K562 (cell line): Measurements from ENCODE around the gene CD300E. TPM values are rescaled to one million over a fixed set of nuclear protein-coding genes. Genes with fewer than 3 reads are reported as not detected.

Source experiments
- ETV6 ChIP-seq, 3 experiments: fragments of 150-350 bp in 1 of 3; sonication (generic) in 1 of 3; formaldehyde crosslinking in 1 of 3; IDR thresholded peaks; 2 replicates each; pipeline versions ENCODE4 v1.6.1 to v1.8.0; 2014 to 2022; ENCODE audit warnings: borderline replicate concordance in 2 of 3, low read depth in 2 of 3, antibody characterized with exemption in 1 of 3, low read length in 1 of 3, mild to moderate bottlenecking in 1 of 3, missing genetic modification reagents in 1 of 3
- GABPB1 ChIP-seq: sonication (generic); formaldehyde crosslinking; IDR thresholded peaks from 2 replicates; pipeline ENCODE4 v1.8.0; 2022; ENCODE audit warnings: mild to moderate bottlenecking, missing genetic modification reagents
- KAT7 ChIP-seq: sonication (generic); formaldehyde crosslinking; IDR thresholded peaks from 2 replicates; pipeline ENCODE4 v1.8.0; 2022; ENCODE audit warnings: missing genetic modification reagents, mild to moderate bottlenecking, borderline replicate concordance
- POLR2G ChIP-seq: fragments of 200-400 bp; formaldehyde crosslinking; IDR thresholded peaks from 2 replicates; pipeline ENCODE4 v1.6.1; 2017; ENCODE audit warnings: low read depth, mild to moderate bottlenecking, antibody characterized with exemption, low read length, moderate library complexity
- RCOR1 ChIP-seq, 2 experiments: IDR thresholded peaks; 2 replicates each; pipeline ENCODE4 v1.6.1; 2012; ENCODE audit warnings: low read depth in 2 of 2, low read length in 2 of 2, borderline replicate concordance in 1 of 2, improper control_type of control experiment in 1 of 2
- SIRT6 ChIP-seq: IDR thresholded peaks from one replicate; pipeline ENCODE4 v1.6.1; 2012; ENCODE audit warnings: low read depth, mild to moderate bottlenecking, control low read depth, inconsistent platforms, low read length, moderate library complexity
- STAT5B ChIP-seq: fragments of 250-450 bp; sonication (Bioruptor Pico); IDR thresholded peaks from 2 replicates; pipeline ENCODE4 v1.8.0; 2021; ENCODE audit warnings: mild to moderate bottlenecking, inconsistent platforms
- TEAD4 ChIP-seq, 2 experiments: sonication (generic) in 1 of 2; formaldehyde crosslinking in 1 of 2; IDR thresholded peaks; 2 replicates each; pipeline versions ENCODE4 v1.6.1 to v1.8.0; 2012 to 2022; ENCODE audit warnings: borderline replicate concordance in 1 of 2, inconsistent platforms in 1 of 2, low read length in 1 of 2, mild to moderate bottlenecking in 1 of 2, missing genetic modification reagents in 1 of 2
- ZC3H4 ChIP-seq: sonication (generic); formaldehyde crosslinking; IDR thresholded peaks from 2 replicates; pipeline ENCODE4 v1.9.0; 2021; ENCODE audit warnings: missing genetic modification reagents, borderline replicate concordance
- polyA plus RNA-seq, 8 experiments: library from polyadenylated mRNA; depleted of rRNA in 4 of 8; stranded (reverse) in 5 of 8; unstranded in 3 of 8; fragments of >200 nt; fragmentation: Nextera tagmentation in 2 of 8; fragmentation: Illumina TruSeq in 1 of 8; extraction: Ambion mirVana in 2 of 8; extraction: Trizol in 1 of 8; gene quantifications; 2 replicates each; pipeline versions ENCODE4 v1.2.1 to v1.2.3, GENCODE V29; 2011 to 2014; ENCODE audit warnings: inconsistent platforms in 1 of 8, missing spikeins in 1 of 8
- total RNA-seq, 7 experiments: library from RNA; depleted of rRNA in 6 of 7; stranded (reverse); fragments of >200 nt in 6 of 7; fragmentation: Illumina TruSeq in 2 of 7; extraction: Trizol in 2 of 7; gene quantifications; 2 replicates each; pipeline versions ENCODE4 v1.2.1 to v1.2.3, GENCODE V29; 2011 to 2021; ENCODE audit warnings: low replicate concordance in 1 of 7
- TF ChIP-seq, protein P1 (sequence below): sonication (generic); formaldehyde crosslinking; IDR thresholded peaks from 2 replicates; pipeline ENCODE4 v1.8.0; 2022; ENCODE audit warnings: mild to moderate bottlenecking, missing genetic modification reagents
- TF ChIP-seq, protein P2 (sequence below): fragments of 250-450 bp; sonication (Bioruptor Pico); IDR thresholded peaks from 2 replicates; pipeline ENCODE4 v1.8.0; 2021; ENCODE audit warnings: moderate library complexity, mild to moderate bottlenecking, inconsistent platforms
- TF ChIP-seq, protein P3 (sequence below): fragments of 250-450 bp; sonication (Bioruptor Pico); IDR thresholded peaks from 2 replicates; pipeline ENCODE4 v1.8.0; 2021; ENCODE audit warnings: moderate library complexity, mild to moderate bottlenecking, inconsistent platforms
- TF ChIP-seq, protein P4 (sequence below): sonication (generic); formaldehyde crosslinking; IDR thresholded peaks from 2 replicates; pipeline ENCODE4 v1.8.1; 2023; ENCODE audit warnings: mild to moderate bottlenecking, missing genetic modification reagents, moderate library complexity
- TF ChIP-seq, protein P5 (sequence below), 2 experiments: fragments of 450-650 bp in 1 of 2; sonication (generic) in 1 of 2; formaldehyde crosslinking; conservative IDR thresholded peaks; 2 replicates each; pipeline versions ENCODE4 v1.4.0 to v1.8.1; 2020 to 2022; ENCODE audit warnings: mild to moderate bottlenecking in 1 of 2, missing genetic modification reagents in 1 of 2
- TF ChIP-seq, protein P6 (sequence below): sonication (generic); formaldehyde crosslinking; IDR thresholded peaks from 2 replicates; pipeline ENCODE4 v1.8.1; 2022; ENCODE audit warnings: missing genetic modification reagents

CD300E gene
- total and polyA plus RNA-seq, 9 of the 15 experiments (the other 6 are each of a cell fraction or from before 2014, with no cell fraction given): not detected

DNA sequence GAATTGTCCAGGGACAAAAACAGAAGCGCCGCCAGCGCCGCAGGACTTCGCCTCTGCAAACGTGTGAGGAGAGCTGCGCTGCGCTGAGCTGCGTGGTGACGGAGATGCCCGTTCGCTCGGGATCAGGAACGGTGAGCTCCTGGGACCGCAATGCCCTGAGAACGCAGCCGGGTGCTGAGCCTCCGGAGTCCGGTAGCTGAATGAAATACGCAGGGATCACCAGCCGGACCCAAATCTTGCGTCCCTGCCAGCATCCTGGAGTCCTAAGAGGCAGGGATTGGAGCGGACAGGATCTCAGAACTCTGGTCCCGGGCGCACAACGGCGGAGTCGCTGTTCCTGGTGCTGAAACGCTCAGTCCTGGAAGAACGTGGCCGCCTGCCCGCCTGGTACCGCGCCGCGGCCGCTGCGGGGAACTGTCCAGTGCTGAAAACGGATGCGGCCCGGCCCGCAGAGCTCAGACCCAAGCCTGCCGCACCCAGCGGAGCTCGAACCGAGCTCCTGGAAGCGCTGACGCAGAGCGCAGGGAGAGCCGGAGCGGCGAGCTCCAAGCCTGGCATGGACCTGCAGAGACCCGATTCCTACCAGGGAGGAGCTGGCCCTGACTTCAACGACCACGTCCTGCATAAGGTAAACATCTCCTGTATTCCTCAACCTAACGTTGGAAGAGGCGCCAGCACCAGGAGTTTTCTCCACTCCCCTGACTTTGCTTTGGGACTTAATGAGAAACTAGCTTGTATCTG is 47.7 kb upstream of the CD300E start (continued):
- TF ChIP-seq, protein P1, sequence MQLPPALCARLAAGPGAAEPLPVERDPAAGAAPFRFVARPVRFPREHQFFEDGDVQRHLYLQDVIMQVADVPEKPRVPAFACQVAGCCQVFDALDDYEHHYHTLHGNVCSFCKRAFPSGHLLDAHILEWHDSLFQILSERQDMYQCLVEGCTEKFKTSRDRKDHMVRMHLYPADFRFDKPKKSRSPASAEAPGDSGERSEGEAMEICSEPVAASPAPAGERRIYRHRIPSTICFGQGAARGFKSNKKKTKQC (CRISPR knock-in tag): peak; percentile 99
- TF ChIP-seq, protein P2, sequence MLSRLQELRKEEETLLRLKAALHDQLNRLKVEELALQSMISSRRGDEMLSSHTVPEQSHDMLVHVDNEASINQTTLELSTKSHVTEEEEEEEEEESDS (CRISPR knock-in tag): no peak
- no peak for TF ChIP-seq ZC3H4 (CRISPR knock-in tag)
- TF ChIP-seq, protein P3, sequence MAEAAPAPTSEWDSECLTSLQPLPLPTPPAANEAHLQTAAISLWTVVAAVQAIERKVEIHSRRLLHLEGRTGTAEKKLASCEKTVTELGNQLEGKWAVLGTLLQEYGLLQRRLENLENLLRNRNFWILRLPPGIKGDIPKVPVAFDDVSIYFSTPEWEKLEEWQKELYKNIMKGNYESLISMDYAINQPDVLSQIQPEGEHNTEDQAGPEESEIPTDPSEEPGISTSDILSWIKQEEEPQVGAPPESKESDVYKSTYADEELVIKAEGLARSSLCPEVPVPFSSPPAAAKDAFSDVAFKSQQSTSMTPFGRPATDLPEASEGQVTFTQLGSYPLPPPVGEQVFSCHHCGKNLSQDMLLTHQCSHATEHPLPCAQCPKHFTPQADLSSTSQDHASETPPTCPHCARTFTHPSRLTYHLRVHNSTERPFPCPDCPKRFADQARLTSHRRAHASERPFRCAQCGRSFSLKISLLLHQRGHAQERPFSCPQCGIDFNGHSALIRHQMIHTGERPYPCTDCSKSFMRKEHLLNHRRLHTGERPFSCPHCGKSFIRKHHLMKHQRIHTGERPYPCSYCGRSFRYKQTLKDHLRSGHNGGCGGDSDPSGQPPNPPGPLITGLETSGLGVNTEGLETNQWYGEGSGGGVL (CRISPR knock-in tag): no peak
- TF ChIP-seq, protein P4, sequence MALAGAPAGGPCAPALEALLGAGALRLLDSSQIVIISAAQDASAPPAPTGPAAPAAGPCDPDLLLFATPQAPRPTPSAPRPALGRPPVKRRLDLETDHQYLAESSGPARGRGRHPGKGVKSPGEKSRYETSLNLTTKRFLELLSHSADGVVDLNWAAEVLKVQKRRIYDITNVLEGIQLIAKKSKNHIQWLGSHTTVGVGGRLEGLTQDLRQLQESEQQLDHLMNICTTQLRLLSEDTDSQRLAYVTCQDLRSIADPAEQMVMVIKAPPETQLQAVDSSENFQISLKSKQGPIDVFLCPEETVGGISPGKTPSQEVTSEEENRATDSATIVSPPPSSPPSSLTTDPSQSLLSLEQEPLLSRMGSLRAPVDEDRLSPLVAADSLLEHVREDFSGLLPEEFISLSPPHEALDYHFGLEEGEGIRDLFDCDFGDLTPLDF (CRISPR knock-in tag): peak; percentile 84; the same call in 1 of the 2 replicates
- TF ChIP-seq RCOR1 (IDR thresholded peaks at IDR 0.05; ENCODE audit: borderline replicate concordance in 1 of 2, low read depth in 2 of 2, low read length in 2 of 2): peak in 1 of 2 experiments; percentile 86; a peak in 2 of 4 replicates
- TF ChIP-seq KAT7: peak; percentile 57; the same call in 1 of the 2 replicates
- TF ChIP-seq ETV6 (IDR thresholded peaks at IDR 0.05; ENCODE audit: borderline replicate concordance in 1 of 2, low read depth in 2 of 2, low read length in 1 of 2): no peak
- TF ChIP-seq ETV6 (CRISPR knock-in tag; IDR thresholded peaks at IDR 0.05; ENCODE audit: borderline replicate concordance): peak; percentile 93; the same call in 1 of the 2 replicates
- TF ChIP-seq STAT5B (CRISPR knock-in tag): no peak
- TF ChIP-seq, protein P5, sequence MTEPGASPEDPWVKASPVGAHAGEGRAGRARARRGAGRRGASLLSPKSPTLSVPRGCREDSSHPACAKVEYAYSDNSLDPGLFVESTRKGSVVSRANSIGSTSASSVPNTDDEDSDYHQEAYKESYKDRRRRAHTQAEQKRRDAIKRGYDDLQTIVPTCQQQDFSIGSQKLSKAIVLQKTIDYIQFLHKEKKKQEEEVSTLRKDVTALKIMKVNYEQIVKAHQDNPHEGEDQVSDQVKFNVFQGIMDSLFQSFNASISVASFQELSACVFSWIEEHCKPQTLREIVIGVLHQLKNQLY (CRISPR knock-in tag; conservative IDR thresholded peaks at IDR 0.05): peak in 1 of 2 experiments; percentile 77; a peak in 1 of 4 replicates
- peak; percentile 86 for TF ChIP-seq GABPB1 (CRISPR knock-in tag)
- no peak for TF ChIP-seq TEAD4 (IDR thresholded peaks at IDR 0.05; ENCODE audit: low read length)
- TF ChIP-seq TEAD4 (CRISPR knock-in tag; IDR thresholded peaks at IDR 0.05; ENCODE audit: borderline replicate concordance): peak; percentile 91
- no peak for TF ChIP-seq POLR2G
- TF ChIP-seq, protein P6, sequence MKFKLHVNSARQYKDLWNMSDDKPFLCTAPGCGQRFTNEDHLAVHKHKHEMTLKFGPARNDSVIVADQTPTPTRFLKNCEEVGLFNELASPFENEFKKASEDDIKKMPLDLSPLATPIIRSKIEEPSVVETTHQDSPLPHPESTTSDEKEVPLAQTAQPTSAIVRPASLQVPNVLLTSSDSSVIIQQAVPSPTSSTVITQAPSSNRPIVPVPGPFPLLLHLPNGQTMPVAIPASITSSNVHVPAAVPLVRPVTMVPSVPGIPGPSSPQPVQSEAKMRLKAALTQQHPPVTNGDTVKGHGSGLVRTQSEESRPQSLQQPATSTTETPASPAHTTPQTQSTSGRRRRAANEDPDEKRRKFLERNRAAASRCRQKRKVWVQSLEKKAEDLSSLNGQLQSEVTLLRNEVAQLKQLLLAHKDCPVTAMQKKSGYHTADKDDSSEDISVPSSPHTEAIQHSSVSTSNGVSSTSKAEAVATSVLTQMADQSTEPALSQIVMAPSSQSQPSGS: peak; percentile 75; the same call in 1 of the 2 replicates
- TF ChIP-seq SIRT6: no peak
